HG03378 (cell line): ENCODE measurements around the gene IGBP1.
"Not testable (repeated sequence)": the region's sequence is repeated elsewhere in the genome, so short reads cannot be mapped to it uniquely, and the experiment has no call there.

Source experiments
- ATAC-seq: cut with Tn5 transposase; IDR thresholded peaks from one replicate; pipeline ENCODE4 v1.9.1; 2021; ENCODE audit warnings: mild to moderate bottlenecking, moderate library complexity; ENCODE audit not compliant: unreplicated experiment

IGBP1 gene

DNA sequence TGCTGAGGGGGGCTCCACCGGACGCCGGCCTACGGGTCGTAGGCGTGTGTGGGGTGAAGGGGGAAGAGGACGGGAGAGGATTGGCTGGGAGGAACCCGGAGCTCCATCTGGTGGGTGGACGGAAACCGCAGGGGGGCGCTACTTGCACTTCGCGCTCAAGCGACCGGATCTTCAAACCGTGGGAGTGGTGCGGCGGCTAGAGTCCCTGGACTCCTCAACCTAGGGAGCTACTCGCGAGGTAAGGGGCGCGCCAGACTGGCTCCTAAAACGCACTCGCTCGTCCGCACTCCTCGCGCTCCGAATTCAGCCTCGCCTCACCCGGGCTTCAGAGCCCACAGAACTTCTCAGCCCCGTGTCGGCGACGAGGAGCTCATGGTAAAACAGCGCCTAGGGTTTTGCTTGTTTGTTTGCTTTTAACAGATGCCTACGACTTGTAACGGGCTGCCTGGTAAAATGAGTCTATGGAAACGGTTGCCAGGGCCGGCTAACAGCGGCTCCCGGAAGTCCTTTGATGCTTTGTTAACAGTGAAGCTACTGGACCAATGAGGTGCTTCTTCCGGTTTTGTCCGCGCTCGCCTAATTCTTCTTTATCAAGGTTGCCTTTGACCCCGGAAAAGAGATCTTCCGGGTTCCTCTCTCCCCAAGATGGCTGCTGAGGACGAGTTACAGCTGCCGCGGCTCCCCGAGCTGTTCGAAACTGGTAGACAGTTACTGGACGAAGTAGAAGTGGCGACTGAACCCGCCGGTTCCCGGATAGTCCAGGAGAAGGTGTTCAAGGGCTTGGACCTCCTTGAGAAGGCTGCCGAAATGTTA, at the start of gene IGBP1:
IGBP1 (plus strand) TSS at position 145 of the 813 bp plus-strand sequence; CDS start at position 646, 501 bp downstream.
- peak; percentile 88 for ATAC-seq

- ATAC-seq = no peak
Measured at GRCh38 chrX:70084592-70085240, 48.5 kb upstream of the IGBP1 start.

GRCh38 chrX:70087857-70088630, 45.2 kb upstream of the IGBP1 start:
- ATAC-seq = no peak

- ATAC-seq = no peak
Measured at GRCh38 chrX:70088751-70089150, 44.5 kb upstream of the IGBP1 start.

- ATAC-seq = no peak
Measured at GRCh38 chrX:70089604-70090297, 43.5 kb upstream of the IGBP1 start.

DNA sequence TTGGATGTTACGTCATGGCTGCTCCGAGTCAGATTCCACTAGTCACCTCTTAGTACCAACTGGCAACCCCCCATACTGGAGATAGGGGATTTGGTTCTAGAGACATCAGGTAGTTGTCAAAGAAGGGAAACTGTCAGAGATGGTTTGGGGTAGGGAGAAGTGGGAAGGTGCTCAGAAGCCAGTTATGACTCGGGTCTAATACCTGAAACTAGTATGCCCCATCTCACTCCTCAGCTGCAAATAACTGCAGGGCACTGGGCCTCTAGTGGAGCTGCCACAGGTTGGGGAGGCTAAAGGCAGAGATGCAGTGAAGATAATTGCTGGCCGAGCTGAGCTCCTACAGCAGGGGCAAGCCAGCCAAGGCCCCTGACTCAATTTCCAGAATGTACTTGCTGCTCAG, 41.0 kb upstream of the IGBP1 start:
- ATAC-seq = no peak

GRCh38 chrX:70096052-70096451, 37.2 kb upstream of the IGBP1 start:
- no peak for ATAC-seq

DNA sequence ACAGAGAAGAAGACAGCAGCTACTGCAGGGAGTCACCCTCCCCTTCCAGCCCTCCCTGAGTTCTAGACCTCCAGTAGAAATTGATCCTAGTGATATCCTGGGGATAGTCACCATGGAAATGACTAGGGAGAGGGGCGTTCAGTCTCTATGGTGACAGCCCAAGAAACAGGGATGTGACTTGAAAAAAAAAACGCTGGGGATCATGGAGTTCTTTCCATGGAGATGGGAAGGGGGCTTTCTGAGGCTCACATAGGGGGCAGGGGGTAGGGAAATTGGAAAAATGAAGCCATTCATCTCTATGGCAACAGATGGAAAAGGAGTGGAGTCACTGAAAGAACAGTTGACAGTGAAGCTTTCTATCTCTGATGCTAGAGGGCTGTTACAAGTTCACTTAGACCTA, 28.0 kb upstream of the IGBP1 start:
- ATAC-seq = no peak

- not testable (repeated sequence) for ATAC-seq
Measured at GRCh38 chrX:70111436-70112026, 21.7 kb upstream of the IGBP1 start.

DNA sequence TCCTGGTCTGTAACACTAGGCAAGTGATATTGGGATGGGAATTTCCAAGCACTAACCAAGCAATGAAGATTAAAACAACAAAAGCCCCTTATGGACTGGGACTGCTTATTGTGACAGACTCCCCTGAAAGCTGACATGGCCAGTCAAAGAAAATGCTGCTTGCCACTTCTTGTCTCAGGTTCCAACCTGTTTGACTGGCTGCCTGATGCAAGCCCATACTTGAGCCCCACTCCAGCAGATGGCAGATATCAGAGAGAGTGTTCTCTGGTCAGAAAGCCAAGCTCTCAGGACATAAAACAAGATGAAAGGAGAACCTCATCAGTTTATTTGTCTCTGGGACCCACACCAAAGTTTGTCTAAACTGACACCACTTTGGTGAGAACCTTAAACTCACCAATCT, 15.5 kb upstream of the IGBP1 start:
- no peak for ATAC-seq

- not testable (repeated sequence) for ATAC-seq
Measured at GRCh38 chrX:70123014-70123413, 10.2 kb upstream of the IGBP1 start.

GRCh38 chrX:70124678-70125077, 8.6 kb upstream of the IGBP1 start:
- ATAC-seq = no peak

GRCh38 chrX:70128071-70128470, 5.2 kb upstream of the IGBP1 start:
- ATAC-seq = no peak

GRCh38 chrX:70129816-70130215, 3.4 kb upstream of the IGBP1 start:
- no peak for ATAC-seq

DNA sequence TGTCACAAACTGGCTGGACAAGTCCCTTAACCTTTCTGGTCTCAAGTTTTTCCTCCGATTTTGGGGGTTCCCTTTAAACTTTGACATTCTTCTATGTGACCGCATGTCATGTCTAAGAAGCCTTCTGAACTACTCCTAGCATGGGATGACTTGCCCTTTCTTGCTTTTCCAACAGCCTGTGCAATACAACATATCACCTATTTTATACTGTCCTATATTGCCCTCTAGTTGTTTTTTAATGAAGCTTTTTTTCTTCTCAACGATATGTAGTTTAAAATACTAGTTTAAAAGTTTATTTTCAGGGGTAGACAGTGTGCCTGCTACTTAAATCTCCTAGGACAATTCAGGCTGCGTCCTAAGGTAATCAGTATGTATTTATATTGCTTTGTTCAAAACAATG, 1.0 kb upstream of the IGBP1 start:
- ATAC-seq = no peak

DNA sequence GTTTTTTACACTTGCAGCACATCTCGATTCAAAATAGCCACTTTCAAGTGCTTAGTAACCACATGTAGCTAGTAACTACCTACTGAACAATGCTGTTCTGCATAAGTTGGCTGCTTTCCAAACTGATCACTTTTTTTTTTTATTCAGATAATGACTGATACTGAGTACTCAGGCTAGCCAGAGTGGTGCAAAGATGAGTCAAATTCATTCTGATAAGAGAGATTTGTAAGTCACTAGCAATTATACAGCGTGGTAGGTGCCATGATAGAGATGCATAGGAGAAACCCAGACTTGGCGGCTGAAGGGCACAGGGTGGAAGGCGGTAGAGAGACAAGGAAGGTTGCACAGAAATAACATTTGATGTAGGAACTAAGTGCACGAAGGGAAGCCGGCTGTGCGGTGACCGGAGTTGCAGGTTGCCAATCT, 357 bp upstream of the IGBP1 start:
- ATAC-seq = no peak

DNA sequence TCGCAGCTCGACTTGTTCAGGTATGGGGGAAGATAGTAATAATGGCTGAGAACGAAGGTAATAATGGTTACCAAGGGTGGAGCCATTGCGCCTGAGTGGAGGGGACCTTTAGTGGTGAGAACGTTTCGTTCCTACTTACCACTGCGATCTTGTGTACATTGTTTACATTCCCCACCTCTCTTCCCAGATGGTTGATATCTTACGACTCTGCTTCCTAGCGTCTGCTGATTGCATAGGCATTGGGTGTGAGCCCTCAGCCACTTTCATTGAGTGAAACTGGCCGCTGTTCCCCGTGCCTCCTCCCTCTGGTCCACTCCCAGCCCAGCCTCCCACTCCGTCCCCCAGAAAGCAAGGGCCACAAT, 850 bp downstream of the IGBP1 start:
- peak; percentile 13 for ATAC-seq

DNA sequence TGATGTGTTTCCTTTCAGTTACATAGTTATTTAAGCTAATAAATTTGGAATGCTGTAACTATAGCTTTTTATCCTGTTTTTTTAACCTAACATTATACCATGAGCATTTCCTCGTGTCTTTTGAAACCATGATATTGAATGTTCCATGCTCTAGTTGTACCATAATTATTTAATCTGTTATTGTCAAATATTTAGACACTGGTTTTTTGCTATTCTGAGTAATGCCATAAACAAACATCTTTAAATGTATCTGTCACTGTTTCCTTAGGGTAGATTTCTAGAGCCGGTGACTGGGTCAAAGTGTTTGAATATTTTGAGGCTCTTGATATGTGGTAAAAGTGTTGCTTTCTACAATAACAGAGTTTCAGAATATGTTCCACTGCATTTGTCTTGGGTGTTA, 5.4 kb downstream of the IGBP1 start:
- no peak for ATAC-seq

DNA sequence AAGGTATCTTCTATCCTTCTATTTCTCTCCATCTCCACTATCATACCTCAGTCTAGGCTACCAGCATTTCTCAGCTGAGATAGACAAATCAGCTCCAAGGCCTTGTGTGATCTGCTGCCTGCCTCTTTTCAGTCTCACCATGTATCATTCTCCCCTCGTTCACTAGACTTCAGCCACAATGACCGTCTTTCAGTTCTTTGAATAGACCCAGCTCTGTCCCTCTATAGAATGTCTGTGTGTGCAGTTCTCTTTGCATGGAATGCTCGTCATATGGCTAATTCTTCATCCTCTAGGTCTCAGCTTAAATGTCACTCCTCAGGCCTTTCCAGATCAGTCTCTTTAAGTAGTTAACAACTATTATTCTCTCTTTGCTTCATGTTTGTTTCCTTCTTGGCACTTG, 6.5 kb downstream of the IGBP1 start:
- no peak for ATAC-seq

- no peak for ATAC-seq
Measured at GRCh38 chrX:70141373-70141772, 8.1 kb downstream of the IGBP1 start.
